HG02973 (cell line): ENCODE results near the gene GAS7.

ENCODE experiments used
- ATAC-seq: cut with Tn5 transposase; IDR thresholded peaks from one replicate; pipeline ENCODE4 v1.9.1; 2021; ENCODE audit warnings: moderate library complexity; ENCODE audit not compliant: unreplicated experiment

The GAS7 gene

DNA sequence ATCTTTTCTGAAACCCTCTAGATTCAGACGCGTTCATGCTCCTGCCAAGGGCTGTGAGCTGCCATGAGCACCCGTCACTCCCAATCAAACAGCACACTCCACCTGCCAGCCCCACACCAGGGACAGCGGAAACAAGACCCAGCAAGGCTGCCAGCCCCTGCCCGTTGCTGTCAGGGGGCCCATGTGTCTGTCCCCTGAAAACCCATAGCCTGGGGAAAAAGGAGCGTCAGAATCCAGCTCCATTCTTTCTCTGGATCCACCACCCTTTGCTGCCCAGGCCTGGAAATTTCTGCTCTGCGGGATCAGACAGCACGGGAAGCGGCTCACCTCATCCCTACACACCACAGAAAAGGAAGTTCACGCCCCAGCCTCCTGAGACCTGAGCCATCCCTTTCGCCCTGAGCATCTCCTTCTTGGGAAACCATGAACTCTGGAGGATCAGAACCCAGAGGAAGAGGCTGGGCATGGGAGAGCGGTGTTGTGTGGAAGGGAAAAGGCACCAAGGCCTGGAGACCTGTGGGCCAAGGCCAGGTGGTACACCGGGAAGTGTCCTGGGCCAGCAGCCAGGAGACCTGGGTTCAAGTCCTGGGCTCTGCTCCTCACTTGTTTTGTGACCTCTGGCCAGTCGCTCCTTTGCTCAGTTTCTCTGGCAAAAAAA lies 241.8 kb downstream of the GAS7 start:
- no peak for ATAC-seq

DNA sequence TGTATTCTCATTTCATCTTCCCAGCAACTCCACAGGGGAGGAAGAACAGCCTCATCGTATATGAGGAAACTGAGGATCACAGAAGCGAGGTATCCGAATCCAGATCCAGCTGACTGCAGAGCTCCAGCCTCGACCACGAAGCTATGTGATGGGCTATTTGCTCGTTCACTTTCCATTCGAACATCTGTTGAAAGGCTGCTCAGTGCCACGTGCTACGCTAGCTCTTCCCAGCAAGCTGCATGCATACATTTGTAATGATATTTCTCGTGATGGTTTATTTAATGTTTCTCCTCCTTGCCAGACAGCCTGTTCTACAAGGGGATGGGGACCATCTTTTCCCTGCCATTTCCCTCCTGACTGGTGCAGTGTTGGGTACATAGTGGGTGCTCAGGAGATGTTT lies 244.9 kb downstream of the GAS7 start:
- no peak for ATAC-seq

DNA sequence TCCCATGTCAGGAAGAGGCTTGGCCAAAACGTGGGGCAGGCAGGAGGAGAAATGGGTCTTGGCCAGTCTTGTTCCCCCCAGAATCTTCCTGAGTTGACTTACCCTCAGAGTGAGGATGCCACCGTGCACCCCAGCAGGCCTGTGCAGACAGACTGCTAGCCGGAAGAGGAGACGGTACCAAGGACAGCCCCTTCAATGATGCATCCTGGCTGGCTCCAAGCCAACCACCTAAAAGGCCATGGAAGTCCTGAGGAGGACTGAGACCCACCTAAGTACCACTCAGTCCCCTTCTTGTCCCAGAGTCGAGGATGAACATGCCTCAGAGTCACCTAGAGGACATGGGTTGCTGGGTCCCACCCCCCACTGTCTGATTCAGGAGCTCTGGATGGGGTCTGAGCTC lies 246.6 kb downstream of the GAS7 start:
- ATAC-seq = no peak

DNA sequence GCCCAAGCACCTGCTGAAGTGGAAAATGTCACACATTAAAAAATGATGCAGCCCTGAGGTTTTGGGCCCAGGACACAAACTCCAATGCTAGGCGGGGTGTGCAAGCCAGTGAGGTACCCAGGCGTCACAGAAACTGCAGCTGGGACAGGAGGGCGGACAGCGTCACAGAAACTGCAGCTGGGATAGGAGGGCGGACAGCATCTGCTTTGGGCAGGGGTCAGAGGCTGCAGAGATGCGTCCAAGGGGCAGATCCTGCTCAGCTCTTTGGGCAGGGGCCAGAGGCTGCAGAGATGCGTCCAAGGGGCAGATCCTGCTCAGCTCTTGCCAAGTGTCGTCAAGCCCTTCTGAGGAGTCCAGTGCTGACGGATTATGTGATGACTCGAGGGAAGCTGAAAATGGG lies 249.5 kb downstream of the GAS7 start:
- no peak for ATAC-seq

DNA sequence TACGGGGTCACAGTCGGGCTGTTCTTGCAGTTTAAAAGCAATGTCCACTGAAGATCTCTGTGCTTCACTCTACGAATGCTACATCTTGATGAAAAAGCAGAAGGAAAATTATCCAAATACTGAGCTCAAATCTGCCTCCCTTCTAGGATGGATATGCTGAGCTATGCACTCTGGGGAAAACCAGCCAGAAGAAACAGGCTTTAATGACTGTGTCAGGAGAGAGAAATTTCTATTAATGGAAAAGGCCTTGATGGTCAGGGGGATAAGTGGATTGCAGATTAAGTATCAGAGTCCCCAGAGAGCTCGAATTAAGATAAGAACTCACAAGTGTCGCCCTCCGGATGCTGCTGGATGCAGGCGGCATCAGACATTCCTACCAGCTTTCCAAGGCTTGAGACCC lies 253.7 kb downstream of the GAS7 start:
- ATAC-seq = no peak

DNA sequence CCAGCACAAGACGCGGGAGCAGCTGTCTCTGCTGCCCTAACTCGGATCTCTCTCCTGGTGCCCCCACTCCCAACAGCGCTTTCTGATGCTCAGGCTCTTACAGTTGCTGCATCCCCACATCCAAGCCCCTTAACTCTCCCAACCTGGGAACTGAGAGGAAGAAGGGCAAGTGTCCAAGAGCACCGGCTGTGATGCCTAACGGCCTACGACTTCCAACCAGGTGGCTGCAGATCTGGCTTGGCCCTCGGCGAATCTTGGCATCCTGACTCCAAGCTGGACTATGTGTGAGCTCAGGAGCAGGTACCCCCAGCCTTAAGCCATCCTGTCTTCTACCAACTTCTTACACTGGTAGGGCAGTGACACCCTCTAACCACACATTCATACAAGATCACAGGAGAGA lies 255.1 kb downstream of the GAS7 start:
- ATAC-seq = no peak

DNA sequence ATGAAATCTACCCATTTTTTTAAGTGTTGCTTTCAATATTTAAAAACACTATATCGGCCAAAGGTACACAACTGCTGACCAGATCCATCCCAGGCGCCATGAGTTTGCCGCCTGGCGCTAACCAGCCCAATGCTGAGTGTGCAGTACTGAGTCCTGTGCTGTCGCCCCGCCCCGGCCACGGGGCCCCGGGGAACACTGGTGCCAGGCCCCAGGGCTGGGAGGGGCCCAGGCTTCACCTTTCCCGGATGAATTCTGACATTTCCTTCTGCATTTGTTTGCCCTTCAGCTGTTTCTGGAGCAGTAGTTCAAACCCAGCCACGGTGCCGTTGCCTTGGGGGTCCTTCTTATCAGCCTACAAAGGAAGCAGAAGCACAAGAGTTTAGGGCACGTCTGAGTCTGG lies 255.5 kb downstream of the GAS7 start:
- no peak for ATAC-seq

DNA sequence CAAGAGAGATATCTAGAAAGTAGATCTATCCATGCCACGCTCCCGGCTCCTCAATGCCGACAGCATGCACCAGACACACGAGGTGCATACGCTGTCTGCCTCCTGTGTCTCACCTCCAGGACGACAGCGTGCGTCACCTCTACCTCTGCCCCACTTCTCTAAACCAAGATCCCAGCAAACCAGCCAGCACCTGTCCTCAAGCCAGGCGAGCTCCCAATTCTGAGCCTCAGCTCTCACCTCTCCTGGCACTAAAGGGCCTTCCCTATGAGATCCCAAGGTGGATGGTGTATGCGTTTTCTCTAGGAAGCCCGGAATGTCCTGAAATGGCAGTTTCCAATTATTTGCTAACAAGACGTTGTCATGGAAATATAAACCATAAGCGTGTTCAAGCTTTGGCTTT lies 257.1 kb downstream of the GAS7 start:
- no peak for ATAC-seq

DNA sequence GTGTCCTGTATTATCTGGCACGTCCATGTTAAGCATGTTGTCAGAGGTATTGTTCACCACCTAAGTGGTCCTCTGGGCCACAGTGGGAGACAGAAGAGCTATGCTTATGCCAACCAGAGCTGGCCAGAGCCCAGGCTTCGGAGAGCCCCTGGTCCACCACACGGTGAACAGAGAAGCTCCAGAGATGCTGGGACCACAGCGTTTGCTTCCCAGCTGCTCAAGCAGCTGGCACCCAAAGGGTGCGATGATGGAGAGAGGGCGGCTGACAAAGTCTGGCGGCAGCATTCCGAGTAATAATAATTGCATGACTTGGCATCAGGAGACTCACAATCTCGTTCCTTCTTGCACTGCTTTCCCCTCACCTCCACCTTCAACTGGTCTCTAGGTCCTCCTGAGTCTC lies 257.6 kb downstream of the GAS7 start:
- ATAC-seq = no peak

DNA sequence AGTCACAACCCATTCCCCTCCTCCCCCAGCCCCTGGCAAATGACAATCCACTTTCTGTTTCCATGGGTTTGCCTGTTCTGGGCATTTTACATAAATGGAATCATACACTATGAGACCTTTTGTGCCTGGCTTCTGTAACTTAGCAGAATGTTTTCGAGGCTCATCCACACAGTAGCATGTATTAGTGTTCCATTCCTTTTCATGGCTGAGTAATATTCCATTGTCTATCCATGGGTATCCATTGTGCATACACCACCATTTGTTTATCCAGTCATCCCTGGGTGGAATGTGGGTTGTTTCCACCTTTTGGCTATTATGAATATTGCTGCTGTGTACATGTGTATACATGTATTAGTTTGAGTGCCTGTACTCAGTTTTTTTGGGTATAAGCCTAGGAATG lies 259.6 kb downstream of the GAS7 start:
- ATAC-seq = no peak

DNA sequence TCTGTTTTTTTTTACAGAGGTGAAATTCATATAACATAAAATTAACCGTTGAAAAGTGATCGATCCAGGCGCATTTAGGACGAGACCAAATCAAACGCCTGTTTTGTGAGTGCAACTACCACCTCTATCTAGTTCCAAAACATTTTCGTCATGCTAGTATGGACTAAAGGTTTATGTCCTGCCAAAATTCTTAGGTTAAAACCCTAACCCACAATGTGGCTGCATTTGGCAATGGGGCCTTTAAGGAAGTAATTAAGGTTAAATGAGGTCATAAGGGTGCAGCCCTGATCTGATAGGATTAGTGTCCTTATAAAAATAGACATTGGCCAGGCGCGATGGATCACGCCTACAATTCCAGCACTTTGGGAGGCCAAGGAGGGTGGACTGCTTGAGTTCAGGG lies 260.5 kb downstream of the GAS7 start:
- ATAC-seq = no peak

DNA sequence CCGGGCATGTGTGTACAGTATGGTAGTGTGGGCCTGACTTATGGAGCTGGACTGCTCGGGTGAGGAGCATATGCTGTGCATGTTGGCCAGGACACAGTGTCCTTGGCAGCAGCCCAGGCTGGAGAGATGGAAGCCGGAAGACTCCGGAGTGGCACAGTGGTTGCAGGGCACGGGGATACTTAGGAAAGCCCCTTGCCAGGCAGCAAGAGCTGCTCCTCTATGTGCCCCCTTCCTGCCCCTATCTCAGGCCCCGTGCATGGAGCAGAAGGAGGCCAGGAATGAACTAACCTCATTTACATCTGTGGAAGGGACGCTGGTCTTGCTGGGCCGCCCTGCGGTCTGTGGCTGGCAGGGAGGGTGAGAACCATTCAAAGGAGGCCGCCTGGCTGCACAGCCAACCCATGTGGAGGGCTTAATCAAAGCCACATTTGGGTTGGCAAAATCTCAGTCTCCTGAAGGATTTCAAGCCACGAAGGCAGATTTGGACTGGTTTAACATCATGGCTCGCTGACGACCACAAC lies 261.1 kb downstream of the GAS7 start:
- no peak for ATAC-seq

DNA sequence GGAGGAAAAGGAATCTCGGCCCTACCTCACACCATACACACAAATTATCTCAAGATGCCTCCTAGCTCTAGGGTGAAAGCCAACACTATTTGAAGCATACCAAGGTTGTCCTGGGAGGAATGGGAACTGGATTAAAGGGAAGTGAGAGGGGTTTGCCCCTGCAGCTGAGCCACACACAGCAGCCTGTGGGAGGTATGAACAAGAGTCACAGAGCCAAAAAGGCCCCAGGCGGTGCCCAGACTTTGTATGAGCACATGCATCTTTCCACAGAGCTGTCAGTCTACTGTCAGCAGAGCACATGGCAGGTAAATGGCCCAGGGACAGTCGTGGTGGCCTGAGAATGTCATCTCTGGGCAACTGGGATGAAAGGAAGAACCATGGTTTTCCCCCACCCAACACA lies 262.3 kb downstream of the GAS7 start:
- ATAC-seq = no peak

DNA sequence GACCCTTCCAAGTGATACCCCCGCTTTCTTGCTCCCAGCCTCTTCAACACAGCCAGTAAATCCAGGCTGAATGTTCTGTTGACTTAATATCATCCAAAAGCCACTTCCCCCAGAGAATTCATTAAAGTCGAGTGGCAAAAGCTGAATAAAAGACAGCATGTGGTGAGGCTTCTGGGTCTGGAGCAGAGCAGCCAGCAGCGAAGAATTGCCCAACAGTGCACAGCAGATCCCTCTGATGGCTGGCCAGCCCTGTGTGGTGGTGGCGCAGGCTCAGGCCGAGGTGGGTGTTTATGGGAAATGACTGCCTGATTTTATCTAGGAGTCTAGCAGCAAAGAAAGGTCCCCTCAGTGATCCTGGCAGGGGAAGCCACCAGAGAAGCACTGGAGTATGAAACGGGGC lies 263.0 kb downstream of the GAS7 start:
- ATAC-seq = no peak

DNA sequence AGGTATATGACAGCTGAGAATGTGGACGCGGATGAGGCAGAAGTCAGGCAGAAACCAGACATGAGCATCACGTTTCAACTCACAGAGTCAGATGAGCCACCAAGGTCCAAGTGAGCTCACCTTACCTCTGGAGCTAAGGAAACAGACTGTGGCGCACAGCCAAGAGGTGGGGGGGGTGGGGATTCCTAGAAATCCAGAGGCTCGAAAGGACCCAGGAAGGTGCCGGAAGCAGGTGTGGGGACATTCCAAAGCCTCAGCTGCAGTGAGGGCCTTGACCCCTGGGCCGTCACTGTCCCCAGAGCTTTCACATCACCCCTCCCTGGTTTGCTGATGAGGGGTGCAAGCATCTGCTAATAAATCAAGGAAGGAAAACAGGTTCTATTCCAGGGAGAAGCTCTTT lies 264.1 kb downstream of the GAS7 start:
- no peak for ATAC-seq

DNA sequence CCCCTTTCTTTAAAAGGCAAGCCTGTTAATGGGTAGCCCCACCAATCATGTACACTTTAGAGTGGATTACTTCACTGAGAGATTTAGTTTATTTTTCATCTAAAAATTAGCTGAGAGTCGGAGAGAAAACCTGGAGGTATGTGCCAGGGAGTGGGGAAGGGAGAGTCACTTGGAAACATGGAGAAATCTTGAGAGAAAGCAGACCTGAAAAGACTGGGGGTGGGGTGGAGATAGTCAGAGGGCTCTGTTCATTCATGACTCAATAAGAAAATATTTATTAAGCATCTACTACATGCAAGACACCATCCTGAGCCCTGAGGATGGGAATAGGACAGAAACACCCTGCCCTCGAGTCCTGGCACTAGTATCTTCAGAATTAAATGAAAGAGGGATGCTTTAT lies 265.9 kb downstream of the GAS7 start:
- no peak for ATAC-seq

DNA sequence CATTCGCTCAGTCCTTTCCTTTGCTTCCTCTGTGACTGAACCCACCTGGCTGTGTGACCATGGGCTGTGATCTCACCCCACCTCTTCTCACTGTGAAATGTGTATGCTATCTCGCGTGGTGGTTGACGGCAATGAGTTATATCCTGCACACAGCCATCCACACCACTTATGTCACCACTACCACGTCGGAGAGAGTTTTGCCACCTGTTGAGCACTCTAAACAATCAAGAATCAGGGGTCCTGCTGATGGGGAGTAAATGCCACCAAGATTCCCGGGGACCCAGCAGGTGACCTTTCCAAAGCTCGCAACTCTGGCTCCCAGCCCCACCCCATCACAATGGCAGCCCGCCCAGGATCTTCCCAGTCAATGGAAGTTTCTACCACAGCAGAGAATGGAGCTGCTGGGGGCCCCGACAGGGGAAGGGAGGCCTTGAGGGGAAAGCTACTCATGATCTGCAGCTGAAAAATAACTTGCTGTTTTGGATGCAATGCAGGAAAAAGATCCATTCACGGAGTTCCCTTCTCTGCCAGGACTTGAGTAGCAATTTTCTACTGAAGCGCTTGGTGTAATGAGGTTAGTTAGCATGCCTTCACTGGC lies 267.2 kb downstream of the GAS7 start:
- no peak for ATAC-seq

DNA sequence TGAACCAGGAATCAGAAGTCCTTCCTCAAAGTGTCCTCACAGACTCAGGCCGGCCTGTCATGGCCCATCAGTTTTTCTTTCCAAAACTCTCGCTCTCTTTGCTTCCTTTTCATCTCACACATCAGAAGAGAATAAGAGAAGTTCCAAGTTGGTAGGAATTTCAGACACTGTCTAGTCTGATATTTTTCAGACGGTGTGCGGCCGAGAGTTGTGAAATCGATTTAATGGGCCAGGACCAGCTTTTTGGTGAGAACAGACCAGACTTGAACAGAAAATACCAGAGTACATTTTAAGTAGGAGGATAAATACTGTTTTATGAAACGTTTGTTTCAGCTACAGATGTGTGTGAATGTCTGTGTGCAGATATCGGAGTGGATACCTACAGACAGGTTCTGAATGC lies 268.5 kb downstream of the GAS7 start:
- no peak for ATAC-seq

DNA sequence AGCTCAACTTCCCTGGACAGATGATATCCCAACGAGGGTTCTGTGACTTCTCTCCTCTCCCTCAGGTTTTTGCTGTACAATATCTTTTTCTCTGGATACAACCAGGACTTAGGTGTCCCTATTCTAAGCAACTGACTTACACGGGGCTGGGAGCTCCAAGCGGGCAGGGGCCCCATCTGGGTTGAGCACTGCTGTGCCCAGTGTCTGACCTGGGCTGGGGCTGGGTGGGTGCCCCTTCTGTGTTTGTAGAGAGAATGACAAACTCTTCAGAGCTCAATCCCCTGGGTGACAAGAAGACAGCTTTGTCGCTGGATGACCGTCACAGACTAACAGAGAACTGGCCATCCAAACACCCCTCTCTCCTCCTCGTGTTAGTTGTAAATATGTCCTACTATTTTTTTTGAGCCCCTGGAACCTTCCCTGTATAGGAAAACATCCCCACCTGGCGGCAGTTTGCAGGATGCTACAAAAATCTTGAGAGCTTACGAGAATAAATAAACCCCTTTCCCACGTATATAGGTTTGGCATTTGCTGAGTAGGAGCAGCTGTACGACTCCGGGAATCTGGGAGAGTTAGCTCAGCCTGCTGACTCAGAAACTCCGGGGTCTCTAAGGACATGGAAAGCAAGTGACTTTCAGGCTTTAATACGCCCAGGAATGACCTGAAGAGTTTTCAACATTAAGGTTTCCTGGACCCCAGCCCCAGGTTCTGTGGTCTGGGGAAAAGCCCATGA lies 269.6 kb downstream of the GAS7 start:
- no peak for ATAC-seq

DNA sequence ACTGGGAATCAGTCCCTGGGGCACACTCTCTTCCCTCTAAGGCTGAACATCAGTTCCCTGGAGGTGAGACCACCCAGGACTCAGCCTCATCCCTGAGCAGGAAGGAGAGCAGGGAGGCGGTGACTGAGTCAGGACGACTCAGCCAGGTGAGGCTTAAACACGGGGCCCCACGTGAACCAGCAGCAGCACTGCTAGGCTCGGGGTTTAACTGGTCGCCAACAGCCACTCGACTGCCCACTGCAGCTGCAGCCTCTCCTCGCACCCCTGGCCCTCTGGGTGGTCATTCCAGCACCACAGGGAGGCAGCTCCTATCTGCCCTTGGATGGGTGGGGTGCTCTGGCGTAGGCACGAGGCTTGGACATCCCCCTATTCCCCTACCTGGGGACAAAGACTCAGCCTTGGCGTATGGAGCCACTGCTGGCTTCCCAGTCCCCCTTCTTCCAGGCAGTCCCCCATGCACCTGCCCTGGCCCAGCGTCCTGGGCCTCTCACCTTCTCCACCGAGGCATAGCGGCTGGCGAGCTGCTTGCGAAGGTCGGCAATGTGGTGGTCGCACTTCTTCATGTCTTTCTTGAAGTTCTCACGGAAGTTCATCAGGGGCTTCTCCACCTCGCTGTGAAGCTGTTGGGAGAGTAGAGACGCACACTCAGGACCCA lies 272.1 kb downstream of the GAS7 start:
- no peak for ATAC-seq

DNA sequence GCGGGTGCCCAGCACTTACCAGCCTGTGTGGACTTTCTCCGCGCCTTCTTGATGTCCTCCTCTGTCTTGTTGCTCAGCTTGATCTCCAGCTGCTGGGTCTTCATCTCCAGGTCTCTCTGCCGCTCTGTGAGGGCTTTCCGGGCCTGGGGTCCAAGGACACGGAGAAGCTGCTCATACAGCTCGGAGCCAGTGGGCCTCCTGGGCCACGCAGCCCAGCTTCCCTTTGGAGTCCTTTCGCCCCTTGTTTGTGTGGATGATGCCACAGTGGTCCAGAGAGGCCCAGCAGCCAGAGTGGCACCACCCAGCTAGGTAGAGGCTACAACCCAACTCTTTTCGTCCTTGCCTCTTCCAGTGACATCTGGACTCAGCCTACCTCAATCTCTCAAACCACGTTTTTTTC lies 272.9 kb downstream of the GAS7 start:
- ATAC-seq = no peak

DNA sequence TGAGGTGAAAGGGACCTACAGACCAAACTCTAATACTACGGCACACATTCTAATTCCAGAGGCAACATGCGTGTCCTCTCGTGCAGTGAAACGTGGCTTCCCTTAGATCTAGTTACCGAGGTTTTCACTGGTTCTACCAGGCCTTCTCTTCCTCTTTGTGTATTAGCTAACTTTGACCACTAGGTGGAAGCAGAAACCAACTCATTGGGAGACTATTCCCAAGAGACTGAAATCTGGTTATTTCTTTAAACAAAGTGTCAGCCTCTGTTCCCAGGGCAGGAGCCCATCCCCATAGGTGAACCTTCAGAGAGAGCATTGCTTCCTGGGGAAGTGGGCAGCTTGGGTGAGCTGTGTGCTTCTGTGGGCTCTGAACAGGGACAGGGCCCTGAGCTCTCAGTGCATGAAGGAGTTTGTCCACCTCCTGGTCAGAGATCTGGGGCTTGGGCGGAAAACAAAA lies 273.6 kb downstream of the GAS7 start:
- peak; percentile 78 for ATAC-seq
